Measurements from ENCODE around the gene ITGB7.
"Not testable (repeated sequence)": the region's sequence is repeated elsewhere in the genome, so short reads cannot be mapped to it uniquely, and the experiment has no call there.

Gene ITGB7

DNA sequence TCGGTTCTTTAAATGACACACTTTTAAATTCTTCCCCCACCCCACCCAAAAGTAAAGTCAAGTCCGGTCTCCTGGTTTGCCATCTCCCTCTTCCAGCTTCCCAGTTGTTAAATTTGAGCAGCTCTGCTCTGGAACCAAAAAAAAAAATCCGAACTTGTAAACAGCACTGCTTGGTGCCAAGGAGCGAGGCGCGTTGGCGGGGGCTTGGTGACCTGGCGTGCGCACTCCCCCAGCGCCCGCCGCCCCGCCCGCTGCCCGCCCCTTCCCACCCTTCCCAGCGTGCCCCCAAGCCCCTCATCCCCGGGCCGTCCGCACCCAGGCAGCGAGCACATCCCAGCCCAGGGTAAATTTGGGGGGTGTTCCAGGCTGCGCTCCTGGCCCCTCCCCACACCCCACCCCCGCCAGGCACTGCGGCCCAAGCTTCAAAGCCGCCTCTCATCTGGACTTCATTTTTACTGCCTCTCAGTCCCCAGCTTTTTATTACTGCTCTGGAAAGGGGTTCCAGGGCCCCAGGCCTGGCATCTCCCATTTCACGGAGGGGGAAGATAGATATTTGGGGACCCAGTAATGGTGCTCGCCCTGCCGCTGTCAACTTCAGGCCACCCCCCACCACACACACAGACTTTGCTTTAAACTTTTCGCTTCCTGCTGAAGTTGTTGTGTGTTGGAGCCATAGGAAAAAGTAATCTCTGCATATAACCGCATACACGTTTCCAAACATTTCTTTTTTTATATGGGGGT is 11.7 kb upstream of the ITGB7 start:
- no peak for DNase-seq (ENCODE audit: low spot score)

DNA sequence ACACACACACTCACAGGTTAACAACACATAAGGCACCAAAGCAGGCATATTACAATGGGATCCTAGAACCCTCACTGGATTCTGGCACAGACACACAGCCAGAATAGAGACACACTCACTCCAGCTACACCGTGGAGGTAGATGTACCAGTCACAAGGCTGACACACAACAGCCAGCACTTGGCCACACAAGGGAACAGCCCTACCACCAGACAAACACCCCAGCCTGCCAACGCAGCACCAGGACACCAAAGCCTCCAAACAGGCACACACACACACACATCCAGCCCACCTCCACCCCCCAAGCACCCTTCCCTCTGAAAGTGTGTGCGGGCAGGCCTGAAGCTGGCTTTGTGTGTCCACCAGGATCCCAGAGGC is 10.9 kb upstream of the ITGB7 start:
- no peak for DNase-seq (ENCODE audit: low spot score)

DNA sequence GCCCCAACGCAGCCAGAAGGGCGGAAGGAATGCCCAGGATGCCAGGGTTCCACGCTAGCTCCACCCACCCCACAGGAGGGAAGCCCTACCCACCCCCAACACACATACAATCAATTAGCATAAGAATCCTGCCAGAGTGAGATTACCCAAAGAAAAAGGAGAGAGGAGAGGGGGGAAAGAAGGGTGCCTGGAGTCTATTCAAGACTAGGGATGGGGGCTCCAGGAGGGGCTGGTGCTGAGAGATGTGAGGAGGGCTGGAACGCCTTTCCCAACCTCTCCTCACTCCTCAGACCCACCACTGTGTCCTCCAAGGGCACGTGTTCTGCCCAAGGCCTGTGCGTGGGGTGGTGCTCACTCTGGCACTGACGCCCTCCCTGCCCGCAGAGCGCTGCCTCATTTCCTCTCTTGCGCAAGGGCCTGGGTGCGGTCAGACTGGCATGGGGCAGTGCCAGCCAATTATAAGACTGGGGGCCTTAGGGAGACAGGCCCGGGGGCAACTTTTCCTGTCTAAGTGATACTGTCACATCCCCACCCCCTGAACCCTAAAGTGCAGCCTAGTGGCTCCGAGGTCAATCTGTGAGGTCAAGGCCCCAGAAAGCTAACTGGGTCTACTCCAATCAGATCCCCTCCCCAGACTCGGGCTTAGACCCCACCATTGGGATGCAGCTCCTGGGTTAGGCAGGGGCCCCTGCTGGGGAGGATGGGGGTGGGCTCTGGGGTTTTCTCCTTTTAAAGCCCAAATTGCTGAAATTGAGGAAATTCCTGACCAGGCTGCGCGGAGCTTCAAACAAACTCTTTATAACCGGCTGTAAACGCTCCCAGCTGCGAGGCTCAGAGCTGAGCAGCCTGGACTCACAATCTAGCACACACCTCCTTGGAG is 10.2 kb upstream of the ITGB7 start:
- DNase-seq (ENCODE audit: low spot score), result no peak

DNA sequence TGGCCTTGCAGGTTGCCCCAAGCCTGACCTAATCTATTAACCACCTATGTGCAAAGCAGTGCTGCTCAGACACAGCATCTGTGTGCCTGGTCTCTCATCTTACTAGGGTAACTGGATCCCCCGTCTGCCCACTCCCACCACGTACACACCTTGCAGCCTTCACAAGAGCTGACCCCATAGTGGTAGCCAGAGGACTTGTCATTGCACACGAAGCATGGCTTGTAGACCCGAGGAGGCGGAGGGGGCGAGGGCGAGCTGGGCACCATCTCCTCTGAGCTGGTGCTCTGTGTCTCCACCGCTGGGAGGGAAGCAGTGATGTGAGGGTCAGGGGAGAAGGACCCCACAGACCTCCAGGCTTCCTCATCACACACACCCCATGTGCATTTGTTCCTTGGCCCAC is 8.4 kb upstream of the ITGB7 start:
- no peak for DNase-seq (ENCODE audit: low spot score)

GRCh38 chr12:53214687-53215455 is 7.8 kb upstream of the ITGB7 start:
- no peak for DNase-seq (ENCODE audit: low spot score)

GRCh38 chr12:53214221-53214620 is 7.2 kb upstream of the ITGB7 start:
- no peak for DNase-seq (ENCODE audit: low spot score)

- peak; percentile 87 for DNase-seq (ENCODE audit: low spot score)
Observed at GRCh38 chr12:53213348-53213747, 6.3 kb upstream of the ITGB7 start.

DNA sequence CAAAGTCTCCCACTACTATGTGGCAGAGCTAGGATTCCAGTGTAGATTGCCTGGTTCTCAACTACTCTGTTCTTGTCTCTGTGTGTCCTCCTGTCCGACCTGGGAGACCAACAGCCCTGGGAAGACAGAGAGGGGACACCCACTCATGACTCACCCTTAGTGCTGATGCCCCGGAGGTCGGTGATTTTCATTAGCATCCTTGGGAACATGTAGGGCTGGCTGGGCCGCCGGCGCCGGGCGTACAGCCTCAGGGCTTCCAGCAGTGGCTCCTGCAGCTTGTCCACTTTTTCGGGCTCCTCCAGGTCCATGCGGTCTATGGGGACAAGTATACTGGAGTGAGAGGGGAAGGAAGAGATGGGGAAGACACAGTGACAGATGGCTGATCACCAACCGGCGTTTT is 5.9 kb upstream of the ITGB7 start:
- no peak for DNase-seq (ENCODE audit: low spot score)

DNA sequence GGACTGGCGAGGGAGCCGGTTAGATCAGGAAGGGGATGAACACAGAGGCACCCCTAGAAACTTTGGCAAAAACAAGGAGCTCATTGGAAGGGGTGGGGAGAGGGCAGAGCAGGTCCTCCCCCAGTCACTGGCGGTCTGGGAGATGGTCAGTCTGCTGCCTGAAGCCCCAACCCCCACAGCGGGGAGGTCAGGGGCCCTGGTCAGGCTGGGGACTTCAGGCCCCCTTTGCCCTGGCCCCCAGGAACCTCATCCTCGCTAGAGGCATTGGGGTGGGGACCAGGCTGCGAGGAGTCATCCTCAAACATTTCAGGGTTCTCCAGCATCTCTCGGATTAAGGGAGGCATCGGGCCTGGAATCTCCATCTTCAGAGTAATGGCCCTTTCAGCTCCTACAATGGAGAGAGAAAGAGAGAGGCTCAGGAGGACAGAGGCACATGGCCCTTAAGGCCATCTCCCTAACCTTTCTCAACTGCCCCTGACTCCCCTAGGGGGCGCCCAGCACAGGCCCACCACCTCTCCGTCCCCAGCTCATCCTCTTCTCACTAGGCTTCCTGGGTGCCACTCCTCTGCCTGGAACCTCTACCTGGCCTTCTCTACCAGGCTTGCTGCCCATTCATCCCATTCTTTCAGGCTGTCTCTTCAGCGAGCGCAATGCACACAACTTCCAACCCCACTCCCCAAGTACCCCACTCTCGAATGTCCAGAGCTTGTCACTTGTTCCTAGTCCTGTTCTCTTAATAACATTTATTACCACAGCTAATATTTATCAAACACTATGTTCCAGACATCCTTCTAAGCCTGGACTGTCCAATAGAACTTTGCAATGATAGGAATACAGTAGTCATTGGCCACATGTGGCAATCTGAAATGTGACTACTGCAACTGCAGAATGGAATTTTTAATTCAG is 4.7 kb upstream of the ITGB7 start:
- no peak for DNase-seq (ENCODE audit: low spot score)

- DNase-seq (ENCODE audit: low spot score), result no peak
Observed at GRCh38 chr12:53210843-53211242, 3.8 kb upstream of the ITGB7 start.

DNA sequence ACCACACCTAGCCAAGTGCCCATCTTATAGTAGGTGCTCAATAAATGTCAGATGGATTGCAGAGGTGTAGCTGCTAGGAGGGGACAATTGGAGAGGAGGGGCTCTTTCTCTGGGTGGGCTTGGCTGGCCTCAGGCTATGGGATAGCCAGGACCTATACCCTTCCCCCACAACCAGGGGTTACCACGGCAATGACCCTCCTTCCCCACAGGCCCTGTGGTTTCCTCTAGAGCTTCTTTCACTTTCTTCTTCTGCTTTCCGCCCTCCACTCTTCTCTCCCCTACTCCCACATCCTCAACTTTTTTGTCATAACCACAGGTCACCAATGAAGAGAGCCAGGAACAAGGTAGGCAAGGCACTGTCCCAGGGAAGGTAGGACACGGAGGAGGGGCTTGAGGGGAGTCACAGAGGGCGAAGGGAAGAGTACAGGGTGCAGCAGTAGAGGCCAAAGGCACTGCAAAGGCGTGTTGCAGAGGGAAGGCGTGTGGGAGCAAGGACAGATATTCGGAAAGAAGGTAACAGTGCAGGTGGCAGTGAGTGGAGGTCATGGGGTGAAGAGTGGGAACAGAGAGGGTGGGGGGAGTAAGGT is 1.9 kb upstream of the ITGB7 start:
- DNase-seq (ENCODE audit: low spot score), result no peak

DNA sequence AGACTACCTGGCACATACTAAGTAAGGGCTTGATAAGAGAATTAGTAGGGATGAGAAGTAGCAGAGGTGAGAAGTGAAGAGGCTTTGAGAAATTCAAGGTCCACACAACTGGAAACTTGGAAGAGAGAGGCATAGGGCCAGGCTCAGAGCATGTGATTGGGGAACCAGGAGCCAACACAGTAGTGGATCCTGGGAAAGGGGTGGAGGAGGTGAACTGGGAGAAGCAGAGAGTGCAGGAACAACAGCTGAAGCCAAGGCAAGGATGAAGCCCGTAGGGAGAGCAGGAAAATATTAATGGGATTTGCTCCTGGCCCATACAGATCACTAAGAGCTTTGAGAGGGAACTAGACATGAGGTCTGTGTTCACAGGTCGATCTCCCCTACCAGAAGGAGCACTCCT is 1.4 kb upstream of the ITGB7 start:
- no peak for DNase-seq (ENCODE audit: low spot score)

GRCh38 chr12:53205747-53206419 is 1.2 kb downstream of the ITGB7 start:
- no peak for DNase-seq (ENCODE audit: low spot score)

GRCh38 chr12:53204351-53204750 is 2.7 kb downstream of the ITGB7 start:
- no peak for DNase-seq (ENCODE audit: low spot score)

DNA sequence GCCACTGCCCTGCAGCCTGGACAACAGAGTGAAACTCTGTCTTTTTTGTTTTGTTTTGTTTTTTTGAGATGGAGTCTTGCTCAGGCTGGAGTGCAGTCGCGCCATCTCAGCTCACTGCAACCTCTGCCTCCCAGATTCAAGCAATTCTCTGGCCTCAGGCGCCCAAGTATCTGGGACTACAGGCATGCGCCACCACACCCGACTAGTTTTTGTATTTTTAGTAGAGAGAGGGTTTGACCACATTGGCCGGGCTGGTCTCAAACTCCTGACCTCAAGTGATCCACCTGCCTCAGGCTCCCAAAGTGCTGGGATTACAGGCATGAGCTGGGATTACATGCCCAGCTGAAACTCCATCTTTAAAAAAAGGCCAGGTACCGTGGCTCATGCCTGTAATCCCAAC is 4.7 kb downstream of the ITGB7 start:
- not testable (repeated sequence) for DNase-seq (ENCODE audit: low spot score)

- peak; percentile 11 for DNase-seq (ENCODE audit: low spot score)
Observed at GRCh38 chr12:53201639-53202038, 5.4 kb downstream of the ITGB7 start.

DNA sequence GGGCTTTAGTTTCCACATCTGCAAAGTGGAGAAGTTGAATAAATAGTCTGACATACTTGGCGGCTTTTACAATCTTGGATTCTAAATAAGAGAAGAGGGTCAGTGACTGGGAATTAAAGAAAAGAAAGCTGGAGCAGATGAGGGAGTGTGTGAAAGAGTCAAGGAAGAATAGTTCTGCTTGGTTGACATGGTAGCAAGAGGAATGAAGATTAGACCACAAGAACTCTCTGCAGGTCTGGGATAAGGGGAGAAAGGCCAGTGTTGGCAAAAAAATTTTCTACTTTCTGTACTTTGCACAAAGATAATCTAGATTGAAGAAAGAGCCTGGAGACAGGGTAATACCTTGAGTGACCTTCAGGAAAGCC is 5.9 kb downstream of the ITGB7 start:
- no peak for DNase-seq (ENCODE audit: low spot score)

DNA sequence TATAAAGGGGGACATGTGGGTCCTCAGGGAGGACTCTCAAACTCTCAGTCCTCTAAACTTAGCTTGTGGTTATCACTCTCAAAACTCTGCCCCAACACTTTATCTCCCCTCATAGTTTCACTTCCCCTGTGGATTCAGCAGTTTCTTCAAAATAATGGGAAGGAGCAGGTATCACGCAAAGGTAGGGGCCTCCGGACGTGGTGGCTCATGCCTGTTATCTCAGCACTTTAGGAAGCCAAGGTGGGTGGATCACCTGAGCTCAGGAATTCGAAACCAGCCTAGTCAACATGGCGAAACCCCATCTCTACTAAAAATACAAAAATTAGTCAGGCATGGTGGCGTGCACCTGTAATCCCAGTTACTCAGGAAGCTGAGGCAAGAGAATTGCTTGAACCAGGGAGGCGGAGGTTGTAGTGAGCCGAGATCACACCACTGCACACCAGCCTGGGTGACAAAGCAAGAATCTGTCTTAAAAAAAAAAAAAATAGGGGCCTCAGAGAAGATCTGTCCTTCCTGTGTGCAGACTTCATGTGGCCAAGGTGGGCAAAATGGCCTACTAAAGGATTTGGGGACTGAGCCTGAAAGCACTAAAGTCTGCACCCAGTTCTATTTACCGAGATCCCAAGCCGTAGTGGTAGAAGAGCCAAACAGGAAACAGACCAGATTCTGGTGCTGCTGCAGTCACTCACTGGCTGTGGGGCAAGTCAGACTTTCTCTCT is 6.4 kb downstream of the ITGB7 start:
- DNase-seq (ENCODE audit: low spot score), result peak; percentile 8

- DNase-seq (ENCODE audit: low spot score), result no peak
Observed at GRCh38 chr12:53200107-53200457, 7.0 kb downstream of the ITGB7 start.

DNA sequence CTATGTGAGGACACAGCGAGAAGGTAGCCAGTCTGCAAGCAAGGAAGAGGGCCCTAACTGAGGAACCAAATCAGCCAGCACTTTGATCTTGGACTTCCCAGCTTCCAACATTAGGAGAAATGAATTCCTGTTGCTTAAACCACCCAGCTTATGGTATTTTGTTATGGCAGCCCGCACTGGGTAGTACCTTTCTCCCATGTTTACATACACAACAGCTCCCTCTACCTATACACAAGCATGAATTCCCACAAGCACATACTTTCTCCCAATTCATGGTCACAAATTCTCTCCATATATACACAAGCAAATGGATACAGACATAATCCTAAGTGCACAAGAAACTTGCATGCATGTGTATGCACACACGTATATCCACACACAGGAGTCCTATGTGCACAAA is 7.4 kb downstream of the ITGB7 start:
- peak; percentile 45 for DNase-seq (ENCODE audit: low spot score)

All from left forelimb (tissue), 1 donor.